Caco-2 (cell line): ENCODE results near the gene SFTPA1. TPM values are rescaled to one million over a fixed set of nuclear protein-coding genes. Genes with fewer than 3 reads are reported as not detected.
"Not testable (repeated sequence)": the region's sequence is repeated elsewhere in the genome, so short reads cannot be mapped to it uniquely, and the experiment has no call there.

Experiments
- BruUV-seq: library from RNA; stranded (reverse); fragments of 400-500 nt; replicated peaks from 2 replicates; lab custom pipeline; 2021; lab: Mats Ljungman, UMichigan
- CTCF ChIA-PET: fragments of 300-600 bp; sonication (Branson Sonifier 250); formaldehyde crosslinking; loops from one replicate; lab custom pipeline; 2022; ENCODE audit warnings: antibody characterized with exemption; lab: Charles Lee
- POLR2A ChIA-PET: fragments of 300-600 bp; sonication (Branson Sonifier 250); formaldehyde crosslinking; loops from one replicate; lab custom pipeline; 2022; ENCODE audit warnings: antibody characterized with exemption; lab: Charles Lee
- DNase-seq, 2 experiments: peaks; one replicate each; pipeline versions ENCODE4 v3.0.0 to v3.0.0-alpha.2; 2020 to 2022
- H3K27me3 ChIP-seq: replicated peaks from 2 replicates; pipeline ENCODE4 v1.6.0; 2011; ENCODE audit warnings: low read length; ENCODE audit not compliant: control insufficient read depth, insufficient read depth
- H3K36me3 ChIP-seq: 2 replicates; pipeline ENCODE4 v1.5.1; 2011; ENCODE audit warnings: low read length; ENCODE audit not compliant: control insufficient read depth, insufficient read depth
- H3K4me1 ChIP-seq: fragments of 250-450 bp; sonication (Bioruptor Pico); 2 replicates; pipeline ENCODE4 v1.5.1; 2020; ENCODE audit warnings: mild to moderate bottlenecking
- H3K4me3 ChIP-seq: 2 replicates; pipeline ENCODE4 v1.5.1; 2011; ENCODE audit warnings: low read depth, mild to moderate bottlenecking, control low read depth, low read length
- H3K9me3 ChIP-seq: fragments of 250-450 bp; sonication (Bioruptor Pico); 2 replicates; pipeline ENCODE4 v1.5.1; 2020; ENCODE audit warnings: mild to moderate bottlenecking, moderate library complexity
- H3K27ac Mint-ChIP-seq: one replicate; pipeline ENCODE4 v1.8.0; 2022; ENCODE audit warnings: mixed read lengths; ENCODE audit not compliant: unreplicated experiment
- H3K27me3 Mint-ChIP-seq: one replicate; pipeline ENCODE4 v1.8.0; 2022; ENCODE audit warnings: mixed read lengths; ENCODE audit not compliant: insufficient read depth, unreplicated experiment
- H3K36me3 Mint-ChIP-seq: one replicate; pipeline ENCODE4 v1.8.0; 2022; ENCODE audit warnings: mild to moderate bottlenecking, mixed read lengths; ENCODE audit not compliant: insufficient read depth, unreplicated experiment
- H3K4me1 Mint-ChIP-seq: one replicate; pipeline ENCODE4 v1.8.0; 2022; ENCODE audit warnings: low read depth, mixed read lengths; ENCODE audit not compliant: unreplicated experiment
- H3K4me3 Mint-ChIP-seq: one replicate; pipeline ENCODE4 v1.8.0; 2022; ENCODE audit warnings: mild to moderate bottlenecking, moderate library complexity, mixed read lengths; ENCODE audit not compliant: unreplicated experiment
- H3K9me3 Mint-ChIP-seq: one replicate; pipeline ENCODE4 v1.8.0; 2022; ENCODE audit warnings: mixed read lengths; ENCODE audit not compliant: unreplicated experiment
- intact Hi-C: fragments of 100-400 bp; cut with micrococcal nuclease; formaldehyde crosslinking; loops from one replicate; pipeline ENCODE4 v1.10.0; 2022; ENCODE audit not compliant: unreplicated experiment
- total RNA-seq: library from RNA; stranded (reverse); gene quantifications from 2 replicates; pipeline ENCODE4 v1.2.3, GENCODE V29; 2022
- TF ChIP-seq, protein P1 (sequence below), 2 experiments: fragments of 200-600 bp in 1 of 2; IDR thresholded peaks; 1 replicate in 1 of 2; 2 replicates in 1 of 2; pipeline versions ENCODE4 v1.5.1 to v1.8.0; 2011 to 2022; ENCODE audit warnings: antibody characterized with exemption in 1 of 2, control low read depth in 1 of 2, inconsistent platforms in 1 of 2, low read depth in 1 of 2, low read length in 1 of 2, mild to moderate bottlenecking in 1 of 2, moderate library complexity in 1 of 2; ENCODE audit not compliant: insufficient read depth in 1 of 2, severe bottlenecking in 1 of 2, unreplicated experiment in 1 of 2

SFTPA1 gene
- total RNA-seq, 1 experiment from 2014 or later = not detected

DNA sequence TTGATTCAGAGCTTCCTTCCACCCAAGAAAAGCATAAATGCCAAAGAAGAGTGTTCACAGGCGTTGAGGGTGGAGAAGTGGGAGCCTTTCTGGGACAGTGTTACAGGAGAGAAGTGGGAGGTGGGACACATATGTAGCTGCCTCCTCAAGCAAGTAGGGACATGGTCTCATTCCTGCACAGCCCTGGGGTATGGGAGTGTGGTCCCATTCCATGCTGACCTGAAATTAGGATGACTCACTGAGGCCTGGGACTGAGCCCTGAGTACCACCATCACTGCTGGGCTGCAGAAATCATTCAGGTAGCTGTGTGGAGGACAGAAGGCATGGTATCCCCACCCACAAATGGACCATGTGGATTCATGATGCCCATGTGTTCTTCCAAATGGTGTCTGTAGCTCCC is 17.4 kb upstream of the SFTPA1 start:
- Mint-ChIP-seq H3K36me3 (no peaks in the 10 kb centered on the region), H3K9me3 (peaks cover 23% of the 10 kb centered on the region), H3K4me1 (no peaks in the 10 kb centered on the region), H3K27me3 (peaks cover 21% of the 10 kb centered on the region), H3K4me3 (no peak overlapping the region), H3K27ac (no peak overlapping the region)
- Histone ChIP-seq H3K36me3 (no peaks in the 10 kb centered on the region), H3K4me3 (no peak overlapping the region), H3K9me3 (peaks cover 5% of the 10 kb centered on the region; the same call in 1 of the 2 replicates), H3K4me1 (no peaks in the 10 kb centered on the region), H3K27me3 (no peaks in the 10 kb centered on the region)
- TF ChIP-seq, protein P1, sequence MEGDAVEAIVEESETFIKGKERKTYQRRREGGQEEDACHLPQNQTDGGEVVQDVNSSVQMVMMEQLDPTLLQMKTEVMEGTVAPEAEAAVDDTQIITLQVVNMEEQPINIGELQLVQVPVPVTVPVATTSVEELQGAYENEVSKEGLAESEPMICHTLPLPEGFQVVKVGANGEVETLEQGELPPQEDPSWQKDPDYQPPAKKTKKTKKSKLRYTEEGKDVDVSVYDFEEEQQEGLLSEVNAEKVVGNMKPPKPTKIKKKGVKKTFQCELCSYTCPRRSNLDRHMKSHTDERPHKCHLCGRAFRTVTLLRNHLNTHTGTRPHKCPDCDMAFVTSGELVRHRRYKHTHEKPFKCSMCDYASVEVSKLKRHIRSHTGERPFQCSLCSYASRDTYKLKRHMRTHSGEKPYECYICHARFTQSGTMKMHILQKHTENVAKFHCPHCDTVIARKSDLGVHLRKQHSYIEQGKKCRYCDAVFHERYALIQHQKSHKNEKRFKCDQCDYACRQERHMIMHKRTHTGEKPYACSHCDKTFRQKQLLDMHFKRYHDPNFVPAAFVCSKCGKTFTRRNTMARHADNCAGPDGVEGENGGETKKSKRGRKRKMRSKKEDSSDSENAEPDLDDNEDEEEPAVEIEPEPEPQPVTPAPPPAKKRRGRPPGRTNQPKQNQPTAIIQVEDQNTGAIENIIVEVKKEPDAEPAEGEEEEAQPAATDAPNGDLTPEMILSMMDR (IDR thresholded peaks at IDR 0.05; ENCODE audit: insufficient read depth in 1 of 2, low read depth in 1 of 2, low read length in 1 of 2, severe bottlenecking in 1 of 2, unreplicated experiment in 1 of 2) = no peak
- POLR2A ChIA-PET = no interaction called here
- CTCF ChIA-PET = interaction anchor here (1.0 kb wide), 1 partner anchor 29 kb away, joined by 3 read pairs; no protein-coding TSS in a partner anchor
- DNase-seq = no peak
- intact Hi-C loops = no loop called here
- no TSS peak for BruUV-seq

DNA sequence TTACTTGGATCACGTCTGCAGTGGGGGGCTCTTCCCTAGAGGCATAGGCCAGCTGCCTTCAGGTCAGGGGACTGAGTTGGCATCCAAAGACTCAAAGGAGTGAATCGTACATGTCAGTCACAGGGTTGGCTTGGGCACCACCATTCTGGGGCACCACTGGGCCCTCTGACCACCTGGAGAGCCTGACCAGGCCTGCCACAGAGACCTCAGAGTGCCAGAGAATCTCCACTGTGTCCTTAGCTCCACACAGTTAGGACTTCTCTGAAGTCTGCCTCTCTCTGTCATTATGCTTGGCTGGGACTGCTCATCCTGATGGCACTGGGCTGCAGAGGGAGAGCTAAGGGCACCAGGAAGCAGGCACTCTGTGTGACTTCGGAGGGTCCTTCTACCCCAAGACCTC is 16.2 kb upstream of the SFTPA1 start:
- H3K4me3 Mint-ChIP-seq, H3K4me3 ChIP-seq, H3K27me3 ChIP-seq, BruUV-seq, DNase-seq, H3K27ac Mint-ChIP-seq, intact Hi-C loops, H3K4me1 ChIP-seq, H3K36me3 ChIP-seq, H3K36me3 Mint-ChIP-seq, H3K4me1 Mint-ChIP-seq, POLR2A ChIA-PET, CTCF ChIA-PET: not testable (repeated sequence)
- Mint-ChIP-seq H3K9me3 (peaks cover 35% of the 10 kb centered on the region), H3K27me3 (peaks cover 18% of the 10 kb centered on the region)
- H3K9me3 ChIP-seq = peaks cover 14% of the 10 kb centered on the region

DNA sequence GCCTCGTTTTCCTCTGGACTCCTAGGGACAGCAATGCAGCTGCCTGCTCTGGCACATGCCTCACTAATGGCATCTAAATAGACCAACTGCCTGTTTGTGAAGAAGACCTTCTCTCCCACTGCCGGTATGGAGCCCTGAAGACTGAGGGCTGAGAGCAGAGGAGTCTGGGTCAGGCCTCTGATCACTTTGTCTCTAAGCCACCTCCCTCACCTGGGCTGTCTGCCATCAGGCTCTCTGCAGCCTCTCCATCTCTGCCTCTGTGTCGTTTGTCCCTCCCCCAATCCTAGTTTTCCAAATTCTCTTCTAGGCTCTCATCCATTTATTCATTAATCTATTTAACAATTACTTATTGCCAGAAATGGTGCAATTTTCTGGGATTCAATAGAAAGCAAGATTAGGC is 15.2 kb upstream of the SFTPA1 start:
- no peak for DNase-seq
- Mint-ChIP-seq H3K36me3 (no peaks in the 10 kb centered on the region), H3K4me1 (no peaks in the 10 kb centered on the region), H3K27me3 (peaks cover 15% of the 10 kb centered on the region), H3K27ac (no peak overlapping the region), H3K4me3 (no peak overlapping the region), H3K9me3 (peaks cover 37% of the 10 kb centered on the region)
- H3K4me1 ChIP-seq = no peaks in the 10 kb centered on the region
- no peaks in the 10 kb centered on the region for H3K36me3 ChIP-seq
- intact Hi-C loops = no loop called here
- TF ChIP-seq, protein P1 (IDR thresholded peaks at IDR 0.05; ENCODE audit: insufficient read depth in 1 of 2, low read depth in 1 of 2, low read length in 1 of 2, severe bottlenecking in 1 of 2, unreplicated experiment in 1 of 2) = no peak
- H3K9me3 ChIP-seq = peaks cover 14% of the 10 kb centered on the region
- no peak overlapping the region for H3K4me3 ChIP-seq
- ChIA-PET POLR2A (no interaction called here), CTCF (interaction anchor here (0.8 kb wide), 1 partner anchor 59 kb away, joined by 3 read pairs; no protein-coding TSS in a partner anchor)
- H3K27me3 ChIP-seq = no peaks in the 10 kb centered on the region
- no TSS peak for BruUV-seq

DNA sequence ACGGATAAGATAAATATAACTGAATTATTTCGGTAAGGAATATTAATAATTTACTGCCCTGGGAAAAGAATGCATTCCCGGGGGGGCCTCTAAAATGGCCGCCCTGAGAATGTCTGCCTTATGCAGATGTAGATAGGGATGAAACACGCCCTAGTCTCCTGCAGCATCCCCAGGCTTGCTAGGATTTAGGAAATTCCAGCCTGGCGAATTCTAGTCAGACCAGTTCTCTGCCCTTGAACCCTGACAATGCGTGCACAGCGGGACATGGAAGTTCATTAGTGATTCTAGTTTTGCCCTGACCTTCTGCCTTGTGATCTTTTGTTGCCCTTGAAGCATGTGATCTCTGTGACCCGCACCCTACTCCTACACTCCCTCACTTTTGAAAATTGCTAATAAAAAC is 11.1 kb upstream of the SFTPA1 start:
- H3K4me1 ChIP-seq, H3K36me3 Mint-ChIP-seq, H3K4me3 ChIP-seq, POLR2A ChIA-PET, BruUV-seq, intact Hi-C loops, H3K36me3 ChIP-seq, H3K27me3 ChIP-seq, H3K4me1 Mint-ChIP-seq, CTCF ChIA-PET, DNase-seq, H3K4me3 Mint-ChIP-seq, H3K27ac Mint-ChIP-seq: not testable (repeated sequence)
- peaks cover 14% of the 10 kb centered on the region for H3K9me3 ChIP-seq
- Mint-ChIP-seq H3K9me3 (peaks cover 37% of the 10 kb centered on the region), H3K27me3 (peaks cover 23% of the 10 kb centered on the region)
